GM11168 (cell line): ENCODE measurements around the gene MYO1A.

ENCODE experiments used
- in situ Hi-C: fragments of 300-500 bp; cut with MboI; formaldehyde crosslinking; loops from one replicate; pipeline ENCODE4 v1.12.0; 2022; ENCODE audit warnings: low sequenced_read_pairs; ENCODE audit not compliant: unreplicated experiment

Gene MYO1A

GRCh38 chr12:56998981-56999380, 50.9 kb downstream of the MYO1A start:
- in situ Hi-C loops = loop anchor here (25.0 kb wide), 1 partner anchor 162 kb away; no protein-coding TSS in a partner anchor

GRCh38 chr12:56998316-56998715, 51.6 kb downstream of the MYO1A start:
- in situ Hi-C loops = loop anchor here (25.0 kb wide), 1 partner anchor 161 kb away; no protein-coding TSS in a partner anchor

- in situ Hi-C loops = loop anchor here (25.0 kb wide), 1 partner anchor 160 kb away; no protein-coding TSS in a partner anchor
Observed at GRCh38 chr12:56996793-56997545, 53.0 kb downstream of the MYO1A start.

- in situ Hi-C loops = loop anchor here (25.0 kb wide), 1 partner anchor 159 kb away; no protein-coding TSS in a partner anchor
Observed at GRCh38 chr12:56995930-56996496, 53.9 kb downstream of the MYO1A start.

GRCh38 chr12:56995201-56995929, 54.6 kb downstream of the MYO1A start:
- in situ Hi-C loops = loop anchor here (25.0 kb wide), 1 partner anchor 158 kb away; no protein-coding TSS in a partner anchor

- in situ Hi-C loops = loop anchor here (5.0 to 25.0 kb wide), 2 partner anchors 157 to 227 kb away; no protein-coding TSS in a partner anchor
Observed at GRCh38 chr12:56994231-56994746, 55.6 kb downstream of the MYO1A start.

- in situ Hi-C loops = loop anchor here (5.0 to 25.0 kb wide), 2 partner anchors 156 to 226 kb away; no protein-coding TSS in a partner anchor
Observed at GRCh38 chr12:56993346-56993745, 56.6 kb downstream of the MYO1A start.

- in situ Hi-C loops = loop anchor here (5.0 to 25.0 kb wide), 2 partner anchors 154 to 224 kb away; no protein-coding TSS in a partner anchor
Observed at GRCh38 chr12:56991319-56992246, 58.3 kb downstream of the MYO1A start.

GRCh38 chr12:56990648-56991318, 59.1 kb downstream of the MYO1A start:
- in situ Hi-C loops = loop anchor here (5.0 to 25.0 kb wide), 2 partner anchors 153 to 223 kb away; no protein-coding TSS in a partner anchor

GRCh38 chr12:56989861-56990610, 59.9 kb downstream of the MYO1A start:
- in situ Hi-C loops = loop anchor here (5.0 to 25.0 kb wide), 2 partner anchors 153 to 223 kb away; no protein-coding TSS in a partner anchor

- in situ Hi-C loops = loop anchor here (25.0 kb wide), 1 partner anchor 151 kb away; no protein-coding TSS in a partner anchor
Observed at GRCh38 chr12:56988207-56988739, 61.7 kb downstream of the MYO1A start.

GRCh38 chr12:56987551-56988053, 62.3 kb downstream of the MYO1A start:
- in situ Hi-C loops = loop anchor here (25.0 kb wide), 1 partner anchor 150 kb away; no protein-coding TSS in a partner anchor

- in situ Hi-C loops = loop anchor here (25.0 kb wide), 1 partner anchor 150 kb away; no protein-coding TSS in a partner anchor
Observed at GRCh38 chr12:56987011-56987410, 62.9 kb downstream of the MYO1A start.

GRCh38 chr12:56985714-56986113, 64.2 kb downstream of the MYO1A start:
- in situ Hi-C loops = loop anchor here (25.0 kb wide), 1 partner anchor 148 kb away; no protein-coding TSS in a partner anchor

- in situ Hi-C loops = loop anchor here (25.0 kb wide), 1 partner anchor 146 kb away; no protein-coding TSS in a partner anchor
Observed at GRCh38 chr12:56983386-56983785, 66.5 kb downstream of the MYO1A start.

- in situ Hi-C loops = loop anchor here (25.0 kb wide), 1 partner anchor 145 kb away; no protein-coding TSS in a partner anchor
Observed at GRCh38 chr12:56982578-56983236, 67.2 kb downstream of the MYO1A start.
